SKM-1 (cell line): Measurements from ENCODE around the gene ACOX3.

Experiments used
- DNase-seq: peaks from one replicate; lab custom pipeline; 2025; ENCODE audit not compliant: unreplicated experiment; lab: John Stamatoyannopoulos, UW

The ACOX3 gene

DNA sequence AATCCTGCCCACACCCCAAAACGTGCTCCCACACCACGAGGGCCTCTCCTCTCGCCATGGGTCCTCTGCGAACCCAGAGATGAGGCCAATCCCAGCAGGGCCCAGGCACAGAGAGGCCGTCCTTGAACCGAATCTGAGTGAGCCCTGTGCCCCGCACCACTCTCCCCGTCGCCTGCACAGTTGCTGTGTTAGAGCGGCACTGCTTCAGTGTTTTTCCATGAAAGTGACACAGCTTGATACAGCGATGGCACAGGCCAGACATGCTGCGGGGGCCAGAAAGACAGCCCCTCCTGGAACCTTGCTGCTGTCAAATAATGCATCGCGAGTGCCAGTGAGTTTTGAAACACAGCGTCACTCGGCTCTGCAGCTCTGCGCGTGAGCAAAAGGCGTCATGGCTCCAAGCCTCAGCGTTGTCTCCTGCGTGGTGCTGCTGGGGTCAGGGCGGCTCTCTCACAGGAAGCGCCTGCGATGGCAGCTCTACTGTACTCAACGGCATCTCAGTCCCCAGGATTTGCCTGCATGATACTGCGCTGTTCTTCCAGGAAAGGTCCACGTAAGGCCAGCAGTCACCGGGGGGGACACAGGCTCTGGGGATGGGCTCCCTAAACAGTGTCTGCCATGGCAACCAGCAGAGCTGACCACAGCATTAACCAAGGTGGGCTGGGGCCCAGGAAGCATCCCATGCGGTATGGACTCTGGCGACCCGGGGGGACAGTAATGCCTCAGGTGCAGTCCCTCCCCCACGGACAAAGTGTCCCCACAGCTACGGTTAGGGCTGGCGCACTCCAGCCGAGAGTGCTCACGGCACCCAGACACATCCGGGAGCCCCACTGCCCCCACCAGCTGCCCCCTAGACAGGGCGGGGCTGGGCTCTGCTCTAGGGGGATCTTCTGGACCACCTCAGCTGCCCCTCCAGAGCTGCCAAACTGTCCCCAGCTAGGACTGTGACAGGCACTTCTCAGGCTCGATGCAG is 63.1 kb downstream of the ACOX3 start:
- DNase-seq, result no peak

DNA sequence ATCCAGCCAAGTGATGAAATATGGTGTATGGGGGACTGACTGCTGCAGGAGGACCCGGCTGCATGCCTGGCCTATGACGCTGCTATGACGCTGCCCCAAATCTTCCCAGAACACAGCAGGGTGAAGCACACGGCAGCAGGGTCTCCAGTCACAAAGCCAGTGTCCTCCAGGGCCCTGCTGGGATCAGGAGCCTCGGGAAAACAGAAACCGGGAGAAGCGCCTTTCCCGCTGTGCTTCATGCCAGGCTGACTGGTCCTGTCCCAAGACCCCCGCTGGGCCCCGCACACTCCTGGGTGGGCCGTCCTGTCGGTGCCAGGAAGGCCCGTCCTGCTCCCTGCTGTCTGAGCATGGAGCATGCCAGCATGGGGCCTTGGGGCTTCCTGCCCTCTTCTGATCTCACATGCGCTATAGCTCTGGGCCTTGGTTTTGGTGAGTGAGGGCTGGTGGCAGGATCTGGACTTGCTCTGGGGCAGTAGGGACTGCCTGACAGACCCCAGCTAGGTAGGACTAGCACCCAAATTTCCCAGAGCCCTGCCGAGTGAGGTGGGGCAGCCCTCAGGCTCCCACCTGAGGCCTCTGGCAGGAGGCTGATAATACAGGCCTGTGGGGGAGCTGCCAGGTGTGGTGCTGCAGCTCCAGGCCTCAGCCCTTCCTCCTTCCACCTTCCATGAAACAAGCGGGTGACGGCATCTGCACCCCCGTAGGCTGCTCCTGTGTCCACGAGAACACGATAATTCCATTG is 64.0 kb downstream of the ACOX3 start:
- DNase-seq, result no peak

DNA sequence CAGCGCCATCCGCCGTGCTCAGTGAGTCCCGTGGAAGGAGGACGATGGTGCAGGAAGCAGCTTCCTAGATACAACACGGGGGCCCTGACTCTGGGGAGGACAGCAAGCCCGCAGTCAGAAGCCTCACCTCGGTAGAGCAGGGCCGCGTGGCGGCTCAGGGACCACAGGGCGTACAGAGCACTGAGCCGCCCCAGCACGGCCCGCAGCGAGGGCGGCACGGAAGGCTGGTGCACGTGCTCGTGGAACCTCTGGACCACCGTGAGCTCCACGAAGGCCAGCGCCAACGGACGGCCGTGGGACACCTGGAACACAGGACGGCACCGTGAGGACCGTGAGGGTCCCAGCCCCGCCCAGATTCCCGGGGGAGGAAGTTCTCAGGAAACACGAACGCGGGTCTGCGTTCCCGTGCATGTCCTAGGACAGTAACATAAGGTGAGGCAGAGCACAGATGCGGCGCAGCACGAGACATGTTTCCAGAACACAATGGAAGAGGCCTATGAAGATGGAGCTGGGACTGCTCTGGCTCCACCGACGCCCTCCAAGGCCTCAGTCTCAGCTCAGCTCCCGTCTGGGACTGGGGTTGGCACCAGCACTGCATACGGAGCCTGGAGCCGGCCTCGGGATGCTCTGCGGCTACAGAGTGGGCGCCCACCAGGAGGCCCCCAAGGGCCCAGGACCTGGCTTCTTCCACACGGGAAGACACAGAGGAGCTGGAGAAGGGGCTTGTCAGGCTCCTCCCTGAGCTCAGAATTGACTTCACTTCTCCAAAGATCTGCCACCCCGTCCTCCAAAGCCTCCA is 65.5 kb downstream of the ACOX3 start:
- DNase-seq, result no peak

DNA sequence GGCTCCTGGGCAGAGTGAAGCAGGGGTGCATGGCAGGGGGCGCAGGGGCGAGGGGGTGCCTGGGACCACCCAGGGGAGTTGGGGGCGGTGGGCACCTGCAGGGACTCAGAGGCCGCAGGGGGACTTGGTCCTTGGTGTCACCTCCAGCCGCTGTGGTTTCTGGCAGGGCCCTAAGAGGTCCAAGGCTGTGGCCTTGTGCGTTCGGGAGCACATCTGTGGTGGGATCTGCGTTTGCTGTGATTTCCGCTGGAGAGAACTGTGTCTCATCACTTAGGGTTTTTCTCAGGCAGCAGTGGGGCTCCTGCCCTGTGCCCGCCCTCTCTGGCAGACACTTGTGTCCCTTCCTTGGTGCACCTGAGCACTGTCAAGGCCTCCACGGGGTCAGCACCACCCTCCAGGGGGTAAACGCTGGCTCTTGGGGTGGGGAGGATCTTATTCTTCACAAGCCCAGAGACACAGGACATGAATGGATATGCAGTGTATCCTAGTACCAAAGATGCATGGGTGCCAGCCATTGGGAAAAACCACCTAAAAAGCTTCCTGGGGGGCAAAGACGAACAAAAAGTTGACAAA is 66.5 kb downstream of the ACOX3 start:
- no peak for DNase-seq

DNA sequence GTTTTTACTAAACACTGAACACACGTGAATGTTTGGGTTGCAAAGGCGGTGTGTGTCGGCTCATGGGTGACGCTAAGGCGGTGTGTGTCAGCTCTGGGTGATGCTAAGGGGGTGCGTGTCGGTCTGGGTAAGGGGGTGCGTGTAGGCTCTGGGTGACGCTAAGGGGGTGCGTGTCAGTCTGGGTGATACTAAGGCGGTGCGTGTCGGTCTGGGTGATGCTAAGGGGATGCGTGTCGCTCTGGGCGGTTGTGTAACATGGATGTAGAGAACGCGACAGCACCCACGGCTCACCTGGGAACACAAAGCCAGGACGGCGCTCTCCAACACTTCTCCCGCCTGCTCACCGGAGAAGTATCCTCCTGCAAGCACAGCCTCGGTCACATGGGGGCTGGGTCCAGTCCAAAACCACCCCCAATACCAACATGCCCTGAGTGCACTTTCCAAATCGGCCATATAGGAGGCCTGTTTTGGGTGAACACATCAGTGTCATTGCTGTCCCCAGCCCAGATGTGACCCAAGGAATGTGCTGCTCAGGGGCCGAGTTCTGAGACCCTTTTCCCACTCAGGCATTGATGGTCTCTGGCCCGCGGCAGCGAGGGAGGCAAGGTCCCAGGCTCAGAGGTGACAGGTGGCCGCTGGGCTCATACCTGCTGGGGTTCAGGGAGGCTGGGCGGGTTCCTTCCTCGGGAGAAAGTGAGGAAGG is 67.1 kb downstream of the ACOX3 start:
- DNase-seq, result no peak

DNA sequence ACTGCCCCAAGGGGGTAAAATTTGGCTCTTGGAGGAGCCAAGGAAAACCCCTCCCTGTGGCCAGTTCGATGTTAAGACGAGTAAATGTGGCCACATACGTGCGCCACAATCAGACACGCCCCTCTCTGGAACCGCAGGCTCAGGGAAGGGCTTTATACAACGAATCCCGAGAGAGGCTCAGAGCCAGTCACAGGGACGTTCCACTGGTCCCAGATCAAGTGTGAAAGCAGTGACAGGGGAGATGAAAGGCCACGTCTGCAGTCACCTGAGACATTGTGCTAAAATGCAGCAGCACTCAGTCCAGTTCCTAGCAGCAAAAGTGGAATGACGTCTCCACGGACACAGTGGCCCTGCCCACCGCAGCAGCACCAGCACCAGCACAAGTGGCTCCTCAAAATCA is 68.0 kb downstream of the ACOX3 start:
- no peak for DNase-seq

DNA sequence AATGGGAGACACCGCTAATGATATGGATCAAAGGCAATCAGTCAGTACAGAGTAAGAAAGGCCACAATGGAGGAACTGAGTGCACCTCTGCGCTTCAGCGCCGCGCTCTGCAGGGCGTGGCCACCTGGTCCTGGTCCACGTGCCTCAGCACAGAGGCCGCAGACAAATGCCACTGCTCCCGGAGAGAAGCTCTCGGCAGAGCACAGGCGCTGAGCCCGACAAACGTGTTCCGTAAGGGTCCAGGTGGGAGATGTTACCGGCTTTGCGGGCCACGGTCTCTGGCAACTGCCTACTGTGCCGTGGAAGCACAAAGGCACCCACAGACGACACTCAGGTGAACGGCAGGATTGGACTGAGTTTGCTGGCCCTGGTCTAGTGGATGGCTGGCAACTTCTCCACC is 68.9 kb downstream of the ACOX3 start:
- no peak for DNase-seq

DNA sequence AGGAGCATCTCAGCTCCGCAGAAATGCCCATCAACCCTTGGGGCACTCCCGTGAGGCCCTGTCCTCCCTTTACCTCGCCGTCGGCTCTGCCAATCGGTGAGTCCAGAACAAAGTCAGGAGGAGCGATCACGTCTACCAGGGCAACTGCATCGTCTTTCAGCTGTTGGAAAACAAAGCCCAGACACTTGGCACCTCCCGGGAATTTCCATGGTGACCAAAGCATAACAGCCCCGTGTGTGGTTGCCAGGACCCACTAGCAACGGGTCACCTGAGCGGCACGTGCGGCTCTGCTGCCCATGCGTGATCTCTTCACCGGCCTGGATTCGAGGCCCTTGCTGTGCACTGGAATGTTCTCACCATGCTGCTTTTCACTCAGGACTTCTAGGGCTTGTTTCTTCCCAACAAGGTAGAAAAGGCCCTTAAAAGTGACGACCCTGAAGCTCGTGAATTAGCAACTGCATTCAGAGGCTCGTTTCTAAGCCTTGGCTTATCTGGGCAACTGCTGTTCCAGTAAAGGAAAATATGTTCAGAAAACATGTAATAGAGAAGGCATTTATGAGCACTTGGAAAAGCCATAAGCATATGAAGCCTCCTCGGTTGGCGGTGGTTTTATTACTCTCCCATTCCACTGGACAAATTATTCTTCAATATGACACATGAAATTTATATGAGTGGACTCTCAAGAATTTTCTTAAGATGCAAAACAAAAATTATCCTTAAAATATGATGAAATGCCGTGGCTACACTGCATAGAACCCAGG is 69.5 kb downstream of the ACOX3 start:
- DNase-seq, result no peak

DNA sequence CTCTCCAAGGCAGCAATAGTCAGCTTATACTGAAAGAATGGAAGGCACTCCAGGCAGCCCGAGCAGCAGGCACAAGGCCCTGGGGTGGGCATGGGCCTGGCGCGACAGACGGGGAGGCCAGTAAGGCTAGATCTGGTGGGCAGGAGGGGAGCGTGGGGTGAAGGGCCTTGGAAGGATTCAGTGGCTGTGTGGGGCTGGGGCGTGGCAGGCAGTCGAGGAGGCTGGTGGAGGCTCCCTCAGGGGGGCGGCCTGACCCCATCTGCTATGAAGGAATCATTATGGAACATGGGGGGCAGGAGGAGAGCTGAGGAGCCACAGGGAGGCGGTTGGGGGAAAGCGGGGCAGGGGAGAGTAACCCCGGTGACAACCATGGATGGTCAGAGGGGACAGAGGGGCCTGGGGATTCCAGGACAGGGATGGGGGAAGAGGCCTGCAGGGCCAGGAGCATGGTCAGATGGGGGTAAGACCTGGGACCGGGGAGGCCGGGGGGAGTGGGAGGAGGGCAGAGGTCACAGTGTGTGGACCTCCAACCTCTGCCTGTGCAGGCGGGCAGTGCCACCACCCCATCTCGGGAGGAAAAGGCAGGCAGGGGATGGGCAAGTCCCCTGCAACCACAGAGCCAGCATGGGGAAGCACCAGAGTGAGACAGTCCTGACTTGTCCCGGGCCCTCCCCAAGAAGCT is 70.3 kb downstream of the ACOX3 start:
- no peak for DNase-seq

DNA sequence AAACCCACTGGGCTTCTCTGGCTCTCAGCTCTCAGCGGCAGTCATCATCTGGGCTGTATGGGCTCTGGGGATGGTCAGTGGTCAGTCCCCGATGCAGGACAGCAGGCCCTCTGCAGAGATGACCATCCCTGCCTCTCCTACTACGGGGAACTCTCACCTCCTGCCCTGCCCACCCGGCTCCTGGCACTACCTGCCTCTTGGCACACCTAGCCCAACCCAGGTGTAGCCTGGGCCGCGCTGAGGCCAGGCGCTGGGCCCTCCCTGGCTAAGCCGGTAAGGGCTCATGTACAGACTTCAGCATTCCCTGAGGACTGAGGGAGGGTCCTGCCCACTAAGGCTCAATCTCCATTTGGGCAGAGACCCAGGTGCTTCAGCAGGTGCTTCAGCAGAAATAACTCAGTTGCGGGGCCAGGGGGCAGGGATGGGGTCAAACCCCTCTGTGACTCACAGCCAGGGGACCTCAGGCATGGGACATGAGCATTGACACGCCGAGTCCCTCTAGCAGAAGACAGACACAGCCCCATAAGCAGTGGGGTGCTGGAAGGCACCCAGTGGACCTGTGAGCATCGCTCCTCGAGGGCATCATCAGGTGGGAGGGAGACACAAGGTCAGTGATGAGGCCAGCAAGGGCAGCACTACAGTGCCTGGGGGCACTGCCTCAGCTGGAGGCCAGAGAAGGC is 71.0 kb downstream of the ACOX3 start:
- no peak for DNase-seq

DNA sequence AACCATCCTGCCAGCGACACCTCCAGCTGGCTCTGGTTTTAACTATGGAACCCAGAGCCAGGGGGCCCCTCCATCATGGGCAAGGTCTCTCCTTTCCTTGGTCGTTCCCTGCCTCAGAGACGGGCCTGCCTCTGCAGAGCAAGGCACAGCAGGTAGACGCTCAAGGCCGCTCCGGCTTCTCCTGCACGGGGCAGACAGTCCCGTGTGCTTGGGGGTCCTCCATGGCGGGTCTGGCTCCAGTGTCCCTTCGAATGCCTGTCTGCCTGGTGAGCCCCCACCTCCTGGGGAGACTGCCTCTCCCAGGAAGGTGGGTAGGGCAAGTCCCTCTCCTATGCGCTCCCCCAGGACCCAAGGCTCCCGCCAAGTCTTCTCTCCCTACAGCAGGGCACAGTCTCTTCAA is 71.5 kb downstream of the ACOX3 start:
- DNase-seq, result no peak

DNA sequence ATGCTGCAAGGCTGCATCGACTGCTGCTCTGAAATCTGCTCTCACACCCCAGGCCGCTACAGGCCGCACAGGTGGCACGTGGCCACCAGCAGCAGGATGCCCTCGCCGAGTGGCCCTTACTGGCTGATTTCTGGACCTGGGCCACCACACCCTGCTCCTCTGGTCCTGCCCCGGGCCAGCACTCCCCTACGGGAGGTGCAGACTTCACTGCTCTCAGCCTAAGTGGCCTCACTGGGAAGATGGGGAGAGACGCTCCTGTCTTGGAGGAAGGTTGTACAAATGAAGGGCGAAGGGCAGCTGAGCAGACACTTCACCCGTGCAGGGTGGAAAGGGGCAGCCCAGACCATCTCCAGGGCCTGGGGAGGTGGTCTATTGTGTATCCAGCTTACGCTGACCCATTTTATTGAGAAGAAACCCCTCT is 72.5 kb downstream of the ACOX3 start:
- no peak for DNase-seq

DNA sequence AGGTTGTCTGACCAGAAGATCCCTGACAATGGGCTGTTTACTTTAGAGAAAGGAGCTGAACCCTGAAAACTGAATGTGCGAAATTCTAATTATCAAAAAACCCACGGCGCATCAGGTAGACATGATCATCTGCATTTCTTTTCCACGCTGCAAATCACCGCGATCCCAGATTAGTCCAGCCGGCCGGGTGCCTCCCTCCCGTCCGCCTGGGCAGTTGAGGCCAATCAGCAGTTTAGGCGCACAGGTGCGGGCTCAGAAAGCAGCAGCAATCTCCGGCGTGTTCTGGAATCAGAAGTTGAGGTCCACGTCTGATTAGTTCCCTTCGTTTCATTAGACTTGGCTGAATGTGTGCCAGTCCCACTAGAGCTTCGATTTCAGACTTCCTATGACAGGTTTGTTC is 73.9 kb downstream of the ACOX3 start:
- no peak for DNase-seq

DNA sequence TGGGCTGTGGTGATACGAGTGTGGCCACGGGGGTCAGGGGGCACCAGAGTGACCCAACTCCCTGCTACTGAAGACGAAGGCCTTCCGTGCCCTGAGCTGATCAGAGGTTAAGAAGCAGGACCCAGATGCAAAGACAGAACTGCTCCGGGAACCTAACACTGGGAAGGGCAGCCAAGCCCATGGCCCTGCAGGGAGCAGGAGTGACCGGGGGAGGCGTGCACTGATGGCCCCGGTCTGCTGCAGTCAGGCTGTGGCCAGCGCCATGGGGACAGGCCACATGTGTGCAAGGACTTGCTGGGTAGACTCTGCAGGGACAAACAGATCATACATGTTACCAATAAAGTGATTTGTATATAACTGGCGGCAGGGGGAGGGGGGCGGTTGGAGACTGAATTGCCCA is 74.6 kb downstream of the ACOX3 start:
- DNase-seq, result no peak

DNA sequence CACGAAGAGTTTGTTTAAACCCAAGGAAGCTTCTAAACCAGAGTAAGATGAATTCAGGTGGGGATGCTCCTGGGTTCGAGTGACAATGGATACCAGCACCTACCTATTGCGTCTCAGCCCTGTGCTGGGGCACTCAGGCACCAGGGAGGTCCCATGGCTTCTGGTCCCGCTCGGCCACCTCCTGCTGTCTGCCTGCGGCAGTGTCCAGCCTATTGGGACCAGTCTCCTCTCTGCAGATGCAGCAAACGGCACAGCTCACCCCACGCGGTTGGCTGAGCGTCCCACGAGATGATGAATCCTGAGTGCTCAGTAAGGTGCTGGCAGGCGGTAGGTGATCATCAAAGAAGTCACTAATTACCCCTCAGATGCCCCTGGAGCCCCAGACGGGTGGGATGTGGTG is 75.2 kb downstream of the ACOX3 start:
- no peak for DNase-seq

DNA sequence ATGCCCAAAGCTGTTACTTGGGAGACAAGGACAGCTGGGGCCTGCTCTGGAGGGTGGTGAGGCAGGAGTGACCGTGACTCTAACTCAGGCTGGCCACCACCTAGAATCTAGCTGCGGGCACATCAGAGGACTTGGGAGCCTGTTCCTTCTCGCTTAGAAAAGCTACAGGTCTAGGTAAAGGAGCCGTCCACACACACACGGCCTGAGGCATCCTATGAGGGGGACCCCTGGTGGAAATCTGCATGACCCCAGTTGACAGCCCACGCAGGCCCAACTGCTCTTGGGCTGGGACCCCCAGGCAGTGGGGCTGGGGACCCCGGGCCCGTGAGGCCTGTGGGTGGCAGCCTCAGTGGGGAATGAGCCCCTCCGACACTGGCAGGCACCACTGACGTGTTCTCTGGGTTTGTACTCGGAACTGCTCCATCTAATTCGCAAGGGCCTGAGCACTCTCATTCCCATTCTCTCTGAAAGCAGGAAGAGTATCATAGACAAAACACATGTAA is 75.6 kb downstream of the ACOX3 start:
- DNase-seq, result no peak

DNA sequence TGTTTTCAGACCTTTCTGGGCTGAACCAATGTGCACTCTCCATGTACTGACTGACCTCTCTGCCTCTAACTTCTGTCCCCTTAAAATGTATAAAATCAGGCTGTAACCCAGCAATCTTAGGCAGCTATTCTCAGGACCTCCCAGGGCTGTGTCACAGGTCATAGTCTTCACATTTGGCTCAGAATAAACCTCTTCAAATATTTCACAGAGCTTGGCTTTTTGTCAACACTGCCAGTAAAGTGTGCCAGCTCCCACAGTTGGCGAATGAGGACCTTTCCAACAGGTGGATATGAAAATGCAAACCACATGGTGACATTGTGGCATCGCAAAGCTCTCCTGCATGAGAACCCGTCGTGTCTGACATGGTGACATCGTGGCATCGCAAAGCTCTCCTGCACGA is 76.4 kb downstream of the ACOX3 start:
- DNase-seq, result no peak

DNA sequence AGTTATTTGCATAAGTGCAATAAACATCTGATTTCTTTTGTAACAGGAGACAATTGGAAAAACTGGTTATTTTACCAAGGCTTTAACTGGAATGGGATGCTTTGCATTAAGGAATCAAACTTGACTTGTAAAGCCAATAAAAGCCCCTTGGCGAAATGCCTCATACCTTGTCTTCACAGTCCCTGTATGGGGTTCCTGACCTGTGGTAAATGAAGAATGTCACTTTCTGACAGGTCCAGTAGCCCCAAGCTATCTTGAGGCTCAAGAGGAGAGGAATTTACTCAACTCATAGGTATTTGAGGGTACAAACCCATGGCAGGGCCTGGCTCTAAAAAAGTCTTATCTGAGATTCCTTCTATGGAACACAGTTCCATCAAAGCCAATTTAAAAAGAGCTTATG is 78.0 kb downstream of the ACOX3 start:
- DNase-seq, result no peak
